OCI-LY3 (cell line): ENCODE results near the gene ITGB6.

Experiments used
- EZH2phosphoT487 ChIP-seq: fragments of 200-600 bp; shearing (Covaris generic); IDR thresholded peaks from 2 replicates; pipeline ENCODE4 v1.6.1; 2018; ENCODE audit warnings: antibody characterized with exemption, mixed run types, low read depth
- TF ChIP-seq, protein P1 (sequence below): fragments of 200-600, 300-600 bp; sonication (generic); IDR thresholded peaks from 2 replicates; pipeline ENCODE4 v1.5.1; 2014; ENCODE audit warnings: antibody characterized with exemption, low read length, low read depth

DNA sequence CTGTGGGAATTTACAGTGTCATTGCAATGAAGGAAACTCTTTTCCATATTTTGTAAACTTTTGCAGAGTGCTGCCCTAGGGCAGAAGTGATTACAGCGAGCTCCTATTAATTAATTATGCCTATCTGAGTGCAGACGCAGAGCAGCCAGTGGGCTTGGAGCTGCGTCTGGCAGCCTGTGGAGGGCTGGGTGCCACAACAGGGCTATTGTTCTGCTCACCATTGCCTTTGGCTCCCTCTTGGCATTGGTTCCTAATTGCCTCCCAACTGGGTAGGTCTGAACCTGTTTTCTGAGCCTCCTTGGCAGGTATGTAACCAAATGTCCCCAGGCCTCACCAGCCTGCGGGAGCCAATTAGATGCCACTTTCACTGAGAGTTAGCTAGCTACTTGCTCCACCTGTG lies 25.6 kb upstream of the ITGB6 start:
- TF ChIP-seq, protein P1, sequence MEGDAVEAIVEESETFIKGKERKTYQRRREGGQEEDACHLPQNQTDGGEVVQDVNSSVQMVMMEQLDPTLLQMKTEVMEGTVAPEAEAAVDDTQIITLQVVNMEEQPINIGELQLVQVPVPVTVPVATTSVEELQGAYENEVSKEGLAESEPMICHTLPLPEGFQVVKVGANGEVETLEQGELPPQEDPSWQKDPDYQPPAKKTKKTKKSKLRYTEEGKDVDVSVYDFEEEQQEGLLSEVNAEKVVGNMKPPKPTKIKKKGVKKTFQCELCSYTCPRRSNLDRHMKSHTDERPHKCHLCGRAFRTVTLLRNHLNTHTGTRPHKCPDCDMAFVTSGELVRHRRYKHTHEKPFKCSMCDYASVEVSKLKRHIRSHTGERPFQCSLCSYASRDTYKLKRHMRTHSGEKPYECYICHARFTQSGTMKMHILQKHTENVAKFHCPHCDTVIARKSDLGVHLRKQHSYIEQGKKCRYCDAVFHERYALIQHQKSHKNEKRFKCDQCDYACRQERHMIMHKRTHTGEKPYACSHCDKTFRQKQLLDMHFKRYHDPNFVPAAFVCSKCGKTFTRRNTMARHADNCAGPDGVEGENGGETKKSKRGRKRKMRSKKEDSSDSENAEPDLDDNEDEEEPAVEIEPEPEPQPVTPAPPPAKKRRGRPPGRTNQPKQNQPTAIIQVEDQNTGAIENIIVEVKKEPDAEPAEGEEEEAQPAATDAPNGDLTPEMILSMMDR, result no peak
- TF ChIP-seq EZH2phosphoT487, result no peak
